Activated T-helper 2 cell treated with anti-CD3 and anti-CD28 coated beads, Interferon-gamma antibody, Interleukin-2, Interleukin-4, amounts not matched to agents 10 μg/mL and 5 μg/mL and 100 μg/mL, durations not matched to agents 14 hours and 24 hours and 36 hours (primary cell): Measurements from ENCODE around the gene ZGLP1. TPM values are rescaled to one million over a fixed set of nuclear protein-coding genes. Genes with fewer than 3 reads are reported as not detected.

ENCODE experiments used
- DNase-seq: peaks from one replicate; pipeline ENCODE4 v3.0.0; 2021; ENCODE audit warnings: low spot score
- H3K27ac Mint-ChIP-seq: one replicate; pipeline ENCODE4 v1.8.0; 2021; ENCODE audit warnings: mixed read lengths
- H3K27me3 Mint-ChIP-seq: one replicate; pipeline ENCODE4 v1.8.0; 2021; ENCODE audit warnings: low read depth, mixed read lengths
- H3K36me3 Mint-ChIP-seq: one replicate; pipeline ENCODE4 v1.8.0; 2021; ENCODE audit warnings: low read depth, mixed read lengths
- H3K4me1 Mint-ChIP-seq: one replicate; pipeline ENCODE4 v1.8.0; 2021; ENCODE audit warnings: low read depth, mixed read lengths
- H3K4me3 Mint-ChIP-seq: one replicate; pipeline ENCODE4 v1.8.0; 2021; ENCODE audit warnings: low read depth, mild to moderate bottlenecking, moderate library complexity, mixed read lengths
- H3K9me3 Mint-ChIP-seq: one replicate; pipeline ENCODE4 v1.8.0; 2021; ENCODE audit warnings: mixed read lengths
- intact Hi-C: fragments of 100-400 bp; cut with micrococcal nuclease; formaldehyde crosslinking; loops from one replicate; pipeline ENCODE4 v1.15.1; 2023
- total RNA-seq: library from RNA; stranded (reverse); gene quantifications from 2 replicates; pipeline ENCODE4 v1.2.3, GENCODE V29; 2022

The ZGLP1 gene
- total RNA-seq, 1 donor from 2014 or later, result 3.2 TPM

DNA sequence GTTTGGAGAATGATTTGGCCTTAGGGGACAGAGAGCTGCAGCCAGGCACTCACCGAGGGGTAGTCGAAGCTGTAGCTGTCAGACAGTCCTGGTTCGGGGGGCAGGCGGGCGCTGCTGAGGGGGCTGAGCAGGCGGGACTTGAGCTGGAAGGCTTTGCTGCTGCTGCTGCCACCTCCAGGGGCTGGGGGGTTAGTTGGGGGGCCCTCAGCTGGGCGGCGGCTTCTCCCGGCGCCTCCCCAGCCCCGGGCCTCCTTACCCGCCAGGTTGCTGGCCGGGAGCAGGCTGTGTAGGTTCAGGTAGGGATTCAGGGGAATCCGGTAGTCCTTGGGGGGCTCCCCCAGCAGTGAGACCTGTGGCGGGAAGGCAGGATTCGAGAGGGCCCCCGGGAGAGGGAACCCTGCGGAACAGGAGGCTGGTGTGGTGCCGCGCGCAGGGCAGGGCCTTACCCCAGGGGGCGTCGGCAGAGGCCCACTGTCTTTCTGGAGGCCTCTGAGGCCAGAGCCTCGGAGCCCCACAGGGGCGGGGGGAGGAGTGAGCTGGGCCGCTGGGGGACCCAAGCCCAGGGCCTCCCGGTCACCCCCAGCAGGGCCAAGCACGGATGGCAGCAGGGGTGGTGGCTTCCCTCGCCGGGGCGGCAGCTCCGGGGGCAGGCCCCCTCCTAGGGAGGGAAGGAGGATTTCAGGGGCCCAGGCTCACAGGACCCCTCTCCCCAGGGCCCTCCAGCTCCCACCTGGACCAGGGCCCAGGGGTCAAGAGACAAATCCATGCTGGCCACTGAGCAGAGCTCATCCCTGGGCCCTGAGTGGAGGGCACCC, 11.2 kb upstream of the ZGLP1 start:
- DNase-seq, result no peak
- Mint-ChIP-seq H3K4me3 (no peak overlapping the region), H3K27ac (no peak overlapping the region), H3K4me1 (peaks cover 3% of the 10 kb centered on the region), H3K9me3 (no peaks in the 10 kb centered on the region), H3K36me3 (peaks cover 53% of the 10 kb centered on the region), H3K27me3 (no peaks in the 10 kb centered on the region)
- intact Hi-C loops, result no loop called here

DNA sequence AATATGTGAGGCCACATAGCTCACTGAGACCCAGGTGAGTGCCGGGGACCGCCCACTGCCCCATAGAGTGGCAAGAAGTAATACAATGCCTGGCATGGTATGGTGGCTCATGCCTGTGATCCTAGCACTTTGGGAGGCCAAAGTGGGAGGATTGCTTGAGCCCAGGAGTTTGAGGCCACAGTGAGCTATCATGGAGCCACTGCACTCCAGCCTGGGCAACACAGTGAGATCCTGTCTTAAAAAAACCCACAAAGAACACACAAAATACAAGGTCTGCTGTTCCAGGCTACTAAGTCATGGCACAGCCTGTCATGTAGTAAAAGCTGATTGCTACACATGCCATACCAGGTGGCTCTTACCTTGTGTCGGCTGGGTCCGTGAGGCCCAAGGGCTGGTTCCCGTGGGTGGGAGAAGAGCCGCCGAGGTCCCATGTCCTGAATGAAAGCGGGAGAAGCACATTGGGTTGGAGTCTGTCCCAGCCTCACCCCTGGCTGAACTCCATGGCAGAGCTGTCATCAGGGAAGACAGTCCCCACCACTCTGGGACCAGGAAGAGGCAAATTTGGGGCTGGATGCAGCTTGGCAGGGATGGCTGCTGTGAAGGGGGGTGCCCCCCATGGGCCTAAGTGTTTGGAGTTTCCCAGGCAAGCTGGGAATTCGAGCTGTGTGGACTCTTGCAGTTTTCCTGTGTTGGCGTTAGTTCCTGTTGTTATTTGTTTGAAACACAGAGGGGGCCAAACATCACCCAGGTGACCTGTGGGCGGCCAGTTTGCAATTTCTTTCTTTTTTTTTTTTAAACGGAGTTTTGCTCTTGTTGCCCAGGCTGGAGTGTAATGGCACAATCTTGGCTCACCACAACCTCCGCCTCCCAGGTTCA, 9.4 kb upstream of the ZGLP1 start:
- no peaks in the 10 kb centered on the region for H3K27me3 Mint-ChIP-seq
- peaks cover 50% of the 10 kb centered on the region for H3K36me3 Mint-ChIP-seq
- peaks cover 10% of the 10 kb centered on the region for H3K4me1 Mint-ChIP-seq
- H3K9me3 Mint-ChIP-seq, result no peaks in the 10 kb centered on the region
- H3K4me3 Mint-ChIP-seq, result no peak overlapping the region
- H3K27ac Mint-ChIP-seq, result no peak overlapping the region
- no peak for DNase-seq
- intact Hi-C loops, result no loop called here

DNA sequence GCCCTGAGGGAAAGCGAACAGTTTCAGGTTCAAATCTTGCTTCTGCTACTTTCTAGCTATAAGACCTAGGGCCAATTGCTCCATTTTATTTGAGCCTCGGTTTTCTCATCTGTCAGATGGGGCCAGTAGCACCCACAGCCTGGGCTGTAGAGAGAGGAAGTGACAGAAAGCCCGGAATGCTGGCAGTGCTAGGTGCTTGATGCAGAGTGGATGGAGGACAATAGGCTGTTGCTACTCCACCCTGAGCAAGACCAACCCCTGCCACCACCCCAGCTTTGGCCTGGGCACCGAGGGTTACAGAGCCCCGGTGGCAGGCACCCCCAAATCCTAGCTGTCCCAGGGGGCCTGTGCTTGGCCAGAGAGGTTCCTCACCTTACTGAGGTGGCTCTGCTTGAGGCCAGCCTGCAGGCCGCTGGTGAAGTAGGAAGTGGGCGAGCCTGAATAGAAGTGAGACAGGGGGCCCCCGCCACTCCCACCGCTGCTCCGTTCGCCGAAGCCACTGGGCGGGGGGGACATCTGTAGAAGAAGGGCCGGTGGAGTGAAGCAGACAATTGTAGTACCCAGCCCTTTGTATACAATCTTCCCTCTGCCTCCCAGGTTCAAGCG, 8.3 kb upstream of the ZGLP1 start:
- Mint-ChIP-seq H3K4me1 (peaks cover 10% of the 10 kb centered on the region), H3K27me3 (no peaks in the 10 kb centered on the region), H3K27ac (no peak overlapping the region), H3K4me3 (no peak overlapping the region), H3K36me3 (peaks cover 45% of the 10 kb centered on the region), H3K9me3 (no peaks in the 10 kb centered on the region)
- DNase-seq, result no peak
- intact Hi-C loops, result loop anchor here (2.0 kb wide), 1 partner anchor 15 kb away; the partner anchor contains the start of gene RAVER1

DNA sequence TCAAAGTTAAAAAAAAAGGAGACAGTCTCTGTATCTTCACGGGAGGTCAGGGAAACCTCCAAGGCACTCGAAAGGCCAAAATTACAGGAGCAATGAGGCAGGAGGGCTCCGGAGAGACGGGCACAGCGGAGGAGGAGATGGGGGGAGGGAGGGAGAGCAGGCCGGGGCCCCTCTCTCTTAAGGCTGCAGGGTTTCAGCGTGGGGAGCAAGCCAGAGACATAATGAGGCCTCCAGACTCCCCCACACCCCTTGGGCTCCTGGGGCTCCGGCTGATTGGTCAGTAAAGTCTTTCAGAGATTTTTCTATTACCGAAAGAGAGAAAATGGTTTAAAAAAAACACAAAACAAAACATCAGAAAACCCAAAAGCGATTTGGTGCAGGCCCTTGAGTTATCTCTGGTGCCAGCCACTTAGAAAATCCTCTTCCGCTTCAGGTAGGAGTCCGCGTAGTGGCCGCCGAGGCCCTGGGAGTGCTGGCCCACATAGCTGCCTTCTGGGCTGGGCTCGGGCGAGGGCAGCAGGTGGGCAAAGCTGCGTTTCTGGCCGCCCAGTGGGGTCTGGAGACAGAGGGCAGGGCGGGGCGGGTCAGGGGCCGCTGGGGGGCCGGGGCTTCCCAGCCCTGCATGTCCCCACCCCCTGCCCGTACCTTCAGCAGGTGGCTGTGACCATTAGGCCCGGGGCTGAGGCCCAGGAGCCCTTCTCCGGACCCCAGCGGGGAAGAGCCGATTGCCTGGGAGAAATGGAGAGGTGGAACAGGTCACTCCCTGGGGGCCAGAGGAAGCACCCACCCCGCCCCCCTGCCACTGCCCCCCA, 7.6 kb upstream of the ZGLP1 start:
- intact Hi-C loops, result loop anchor here (2.0 kb wide), 1 partner anchor 16 kb away; the partner anchor contains the start of gene RAVER1
- peaks cover 43% of the 10 kb centered on the region for H3K36me3 Mint-ChIP-seq
- H3K9me3 Mint-ChIP-seq, result no peaks in the 10 kb centered on the region
- peaks cover 10% of the 10 kb centered on the region for H3K4me1 Mint-ChIP-seq
- H3K27me3 Mint-ChIP-seq, result no peaks in the 10 kb centered on the region
- no peak for DNase-seq
- no peak overlapping the region for H3K4me3 Mint-ChIP-seq
- H3K27ac Mint-ChIP-seq, result no peak overlapping the region

DNA sequence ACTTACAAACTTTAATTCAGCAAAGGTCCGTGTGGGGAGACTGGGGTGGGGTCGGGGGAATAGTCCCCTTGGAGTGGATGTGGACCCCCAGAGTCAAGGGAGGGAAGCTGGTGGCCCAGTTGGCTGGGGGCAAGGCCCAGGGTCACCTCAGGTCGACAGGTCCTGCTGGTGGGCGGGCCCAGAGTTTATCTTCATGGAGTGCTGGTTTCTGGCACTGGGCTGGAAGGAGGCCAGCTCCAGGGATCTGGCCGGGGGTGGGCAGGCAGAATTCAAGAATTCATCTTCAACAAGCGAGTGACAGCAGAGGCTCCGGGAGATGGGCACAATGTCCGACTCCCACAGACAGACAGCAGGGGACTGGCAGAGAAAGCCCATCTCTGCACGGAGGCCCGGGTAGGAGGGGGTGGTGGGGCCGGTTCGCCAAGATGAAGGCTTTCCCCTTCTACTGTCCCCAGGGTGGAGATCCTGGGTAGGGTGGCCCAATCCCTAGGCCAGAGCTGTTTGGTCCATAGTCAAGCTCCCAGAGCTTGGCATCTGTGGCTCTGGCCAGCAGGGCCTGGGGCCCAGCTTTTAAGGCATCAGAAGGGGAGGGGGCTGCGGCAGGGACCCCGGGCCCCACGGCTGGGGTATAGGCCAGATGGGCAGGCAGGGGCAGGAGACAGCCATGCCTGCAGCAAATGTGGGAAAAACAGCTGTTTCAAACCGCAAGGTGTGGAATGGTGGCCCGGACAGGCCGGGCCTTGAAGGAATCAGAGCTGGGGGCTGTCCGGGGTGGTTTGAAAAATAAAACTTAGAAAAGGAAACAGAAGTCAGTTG, 6.8 kb upstream of the ZGLP1 start:
- Mint-ChIP-seq H3K36me3 (peaks cover 37% of the 10 kb centered on the region), H3K9me3 (no peaks in the 10 kb centered on the region), H3K4me1 (peaks cover 10% of the 10 kb centered on the region), H3K4me3 (peak overlapping the region; percentile 90), H3K27ac (peak overlapping the region; percentile 70), H3K27me3 (no peaks in the 10 kb centered on the region)
- intact Hi-C loops, result loop anchor here (2.0 kb wide), 1 partner anchor 16 kb away; the partner anchor contains the start of gene RAVER1
- DNase-seq, result no peak

DNA sequence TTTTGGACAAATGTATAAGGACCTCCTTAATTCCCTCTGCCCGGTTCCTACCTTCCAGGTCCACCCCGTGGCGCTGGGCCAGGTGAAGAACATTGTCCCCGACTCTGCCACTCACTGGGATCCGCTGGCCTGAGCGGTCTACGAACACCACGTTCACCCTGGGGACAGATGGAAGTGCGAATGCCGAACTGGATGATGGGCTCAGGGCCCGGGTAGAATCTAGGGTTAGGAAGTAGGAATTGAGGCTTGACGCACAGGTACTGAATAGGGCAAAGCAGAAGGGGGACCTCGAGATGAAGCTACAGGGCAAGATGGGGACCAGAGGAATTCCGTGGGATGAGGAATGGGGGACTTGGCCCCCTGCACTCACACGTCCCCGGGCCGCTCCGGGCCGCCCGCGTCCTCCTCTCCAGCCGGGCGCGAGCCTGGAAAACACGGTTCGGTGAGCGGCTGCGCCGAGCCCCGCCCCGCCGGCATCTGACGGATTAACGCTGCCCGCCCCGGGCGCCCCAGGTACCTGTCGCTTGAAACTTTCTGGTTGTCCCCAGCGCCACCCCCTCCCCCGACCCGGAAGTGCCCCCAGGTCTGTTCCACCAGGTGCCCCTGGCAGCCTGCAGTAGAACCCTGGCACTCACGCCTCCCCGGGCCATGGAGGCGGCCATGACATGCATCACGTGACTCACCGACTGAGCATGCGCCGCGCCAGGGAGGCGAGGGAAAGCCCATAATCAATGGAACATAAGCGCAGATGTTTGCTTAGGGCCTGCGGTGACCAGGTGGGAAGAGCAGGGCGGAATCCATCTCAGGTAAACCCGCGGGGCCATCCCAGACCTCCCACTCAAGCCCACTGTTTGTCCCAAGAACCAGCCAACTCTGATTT, 6.0 kb upstream of the ZGLP1 start, which contains the start of gene FDX2:
Gene FDX2, minus strand, starts transcription at position 681 of the 880 bp plus-strand sequence. Its CDS starts 19 bp downstream, at position 662.
- peak within 1 kb of the TSS; percentile 90 for H3K4me3 Mint-ChIP-seq
- peaks cover 10% of the 10 kb centered on the region for H3K4me1 Mint-ChIP-seq
- peaks cover 37% of the 10 kb centered on the region for H3K36me3 Mint-ChIP-seq
- no peaks in the 10 kb centered on the region for H3K9me3 Mint-ChIP-seq
- H3K27ac Mint-ChIP-seq, result peak within 1 kb of the TSS; percentile 70
- no peaks in the 10 kb centered on the region for H3K27me3 Mint-ChIP-seq
- intact Hi-C loops, result loop anchor here (2.0 kb wide), 1 partner anchor 17 kb away; the partner anchor contains the start of gene RAVER1
- DNase-seq, result peak; percentile 87

DNA sequence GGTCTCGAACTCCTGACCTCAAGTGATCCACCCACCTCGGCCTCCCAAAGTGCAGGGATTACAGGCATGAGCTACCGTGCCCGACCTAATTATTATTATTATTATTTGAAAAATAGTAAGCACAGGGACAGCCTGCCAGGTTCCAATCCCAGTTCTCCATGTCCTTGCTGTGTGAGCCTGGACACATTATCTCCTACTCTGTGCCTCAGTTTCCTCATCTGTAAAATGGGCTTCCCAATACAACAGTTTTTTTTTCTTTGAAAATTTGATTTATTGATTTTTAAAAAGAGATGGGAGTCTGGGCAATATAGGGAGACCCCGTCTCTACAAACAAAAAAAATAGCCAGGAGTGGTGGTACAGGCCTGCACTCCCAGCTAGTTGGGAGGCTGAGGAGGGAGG, 3.3 kb downstream of the ZGLP1 start:
- no peaks in the 10 kb centered on the region for H3K36me3 Mint-ChIP-seq
- no peak overlapping the region for H3K4me3 Mint-ChIP-seq
- peaks cover 4% of the 10 kb centered on the region for H3K4me1 Mint-ChIP-seq
- intact Hi-C loops, result no loop called here
- H3K27me3 Mint-ChIP-seq, result peaks cover 3% of the 10 kb centered on the region
- H3K9me3 Mint-ChIP-seq, result no peaks in the 10 kb centered on the region
- no peak for DNase-seq
- H3K27ac Mint-ChIP-seq, result no peak overlapping the region

DNA sequence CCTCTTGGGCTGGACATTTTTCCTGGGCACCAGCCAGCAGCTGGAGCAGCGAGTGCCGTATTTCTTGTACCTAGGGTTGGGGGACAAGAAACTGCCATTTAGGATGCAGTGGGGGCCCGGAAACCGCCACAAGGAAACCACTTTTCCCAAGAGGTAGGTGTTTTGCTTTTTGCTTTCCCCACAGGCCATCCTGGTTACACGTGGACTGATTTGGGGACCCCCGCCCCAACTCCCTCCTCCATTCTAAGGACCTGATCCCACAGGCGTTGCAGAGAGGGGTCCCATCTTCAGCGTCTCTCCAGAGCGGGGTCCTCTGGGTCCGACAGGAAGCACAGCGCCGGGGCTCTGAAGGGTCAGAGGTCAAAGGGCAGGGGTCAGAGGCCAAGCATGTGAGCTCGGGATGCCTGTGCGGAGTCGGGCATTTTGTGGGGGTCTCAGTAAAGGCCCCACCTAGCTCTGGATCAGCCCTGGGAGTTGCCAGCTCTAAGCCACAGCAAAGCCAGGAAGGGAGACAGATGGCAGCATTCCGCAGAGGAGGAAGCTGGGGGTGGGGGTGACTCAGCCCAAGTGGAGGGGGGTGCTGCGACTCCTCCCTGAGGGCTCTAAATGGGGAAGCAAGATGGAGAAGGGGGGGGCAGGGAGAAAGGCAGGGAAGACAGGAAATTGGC, 4.3 kb downstream of the ZGLP1 start:
- Mint-ChIP-seq H3K9me3 (no peaks in the 10 kb centered on the region), H3K4me1 (peaks cover 4% of the 10 kb centered on the region), H3K27me3 (peaks cover 4% of the 10 kb centered on the region), H3K4me3 (no peak overlapping the region), H3K27ac (no peak overlapping the region), H3K36me3 (no peaks in the 10 kb centered on the region)
- intact Hi-C loops, result no loop called here
- DNase-seq, result no peak

DNA sequence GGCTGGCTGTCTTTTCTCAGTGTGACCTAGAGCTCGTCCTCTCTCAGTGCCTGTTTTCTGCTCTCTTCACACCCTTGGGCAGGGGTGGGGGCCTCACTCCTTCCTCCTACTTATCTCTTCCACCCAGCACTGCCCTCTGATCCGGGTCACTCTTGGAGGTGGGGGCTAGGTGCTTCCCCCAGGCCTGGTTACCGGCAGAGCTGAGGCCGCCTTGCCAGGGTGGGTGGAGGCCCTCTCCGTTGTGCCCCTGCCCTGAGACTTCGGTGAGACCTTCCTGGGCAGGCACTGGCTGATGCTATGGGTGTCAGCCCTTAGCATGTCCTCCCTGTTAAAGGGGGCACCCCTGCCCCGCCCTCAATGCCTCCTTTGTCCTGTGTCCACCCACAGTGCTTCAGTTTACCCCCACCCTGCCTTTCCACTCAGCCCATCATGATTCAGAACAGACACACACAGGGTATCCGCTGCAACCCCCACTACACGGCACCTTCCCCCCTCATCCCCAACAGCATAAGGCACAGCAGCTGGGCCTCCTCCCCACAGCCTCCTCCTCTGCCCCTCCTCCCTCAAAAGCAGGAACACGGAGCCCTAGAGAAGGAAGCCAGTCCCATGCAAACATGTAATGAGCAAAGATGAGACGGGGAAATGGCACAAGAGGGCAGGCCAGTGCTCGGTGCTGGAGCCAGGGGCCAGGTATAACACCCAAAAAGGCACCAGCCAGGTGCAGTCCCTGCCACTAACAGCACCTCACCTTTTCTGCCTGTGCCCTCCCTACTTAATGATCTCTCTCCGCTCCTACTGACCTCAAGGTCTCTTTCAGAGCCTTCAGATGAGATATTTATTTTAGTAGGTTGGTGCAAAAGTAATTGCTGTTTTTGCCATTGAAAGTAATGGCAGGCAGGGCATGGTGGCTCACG, 9.8 kb downstream of the ZGLP1 start:
- H3K36me3 Mint-ChIP-seq, result peaks cover 3% of the 10 kb centered on the region
- no peak for DNase-seq
- H3K27me3 Mint-ChIP-seq, result peaks cover 18% of the 10 kb centered on the region
- intact Hi-C loops, result loop anchor here (10.0 kb wide), 1 partner anchor 355 kb away; the partner anchor contains the start of gene ILF3
- no peak overlapping the region for H3K4me3 Mint-ChIP-seq
- no peaks in the 10 kb centered on the region for H3K9me3 Mint-ChIP-seq
- H3K4me1 Mint-ChIP-seq, result peaks cover 10% of the 10 kb centered on the region
- no peak overlapping the region for H3K27ac Mint-ChIP-seq
